ENCODE measurements around the gene SPEM3.

- TF ChIP-seq POLR2A (IDR thresholded peaks at IDR 0.05; ENCODE audit: low read length): no peak
- TF ChIP-seq CTCF (IDR thresholded peaks at IDR 0.05): no peak
- TF ChIP-seq JUN (IDR thresholded peaks at IDR 0.05): no peak
- no peak for TF ChIP-seq KDM5A (IDR thresholded peaks at IDR 0.05)
- no peak for TF ChIP-seq MAX (IDR thresholded peaks at IDR 0.05)
- TF ChIP-seq ESRRA (IDR thresholded peaks at IDR 0.05; ENCODE audit: borderline replicate concordance, low read length): no peak
- TF ChIP-seq USF2 (IDR thresholded peaks at IDR 0.05): no peak
- TF ChIP-seq CHD2 (IDR thresholded peaks at IDR 0.05; ENCODE audit: low read length, partially characterized antibody): no peak
These were observed 1.1 kb upstream of the SPEM3 start for GRCh38 chr17:7427549-7427948.

Data from A549 (cell line).